Neural cell (in vitro differentiated cells): ENCODE measurements around the gene ADD3.

Experiments used
- EP300 ChIP-seq: fragments of 450-650 bp; conservative IDR thresholded peaks from 2 replicates; pipeline ENCODE4 v1.6.1; 2014; ENCODE audit warnings: antibody characterized with exemption, mild to moderate bottlenecking, moderate library complexity; ENCODE audit not compliant: poor library complexity, severe bottlenecking
- MXI1 ChIP-seq: fragments of 450-650 bp; conservative IDR thresholded peaks from 2 replicates; pipeline ENCODE4 v1.6.1; 2014; ENCODE audit warnings: antibody characterized with exemption, mild to moderate bottlenecking; ENCODE audit not compliant: poor library complexity, severe bottlenecking
- TF ChIP-seq, protein P1 (sequence below): fragments of 450-650 bp; IDR thresholded peaks from 2 replicates; pipeline ENCODE4 v1.5.1; 2014; ENCODE audit warnings: antibody characterized with exemption, mild to moderate bottlenecking, moderate library complexity; ENCODE audit not compliant: poor library complexity, severe bottlenecking

DNA sequence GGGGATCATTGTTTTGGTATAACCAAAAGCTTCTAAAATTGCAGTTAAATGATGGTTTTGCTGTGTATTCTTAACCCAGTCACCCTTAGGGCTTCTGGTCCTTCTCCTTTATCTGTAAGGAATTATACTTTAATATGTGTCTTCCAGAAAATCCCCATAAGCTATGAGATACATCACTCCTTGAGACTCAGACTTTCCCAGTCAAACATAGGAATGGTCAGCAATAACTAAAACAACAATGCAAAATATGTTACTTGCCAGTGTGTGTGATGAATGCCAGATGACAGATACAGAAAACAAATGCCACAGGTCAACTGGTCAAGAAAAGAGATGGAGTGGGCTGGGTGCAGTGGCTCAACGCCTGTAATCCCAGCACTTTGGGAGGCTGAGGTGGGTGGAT is 10.1 kb downstream of the ADD3 start:
- TF ChIP-seq, protein P1, sequence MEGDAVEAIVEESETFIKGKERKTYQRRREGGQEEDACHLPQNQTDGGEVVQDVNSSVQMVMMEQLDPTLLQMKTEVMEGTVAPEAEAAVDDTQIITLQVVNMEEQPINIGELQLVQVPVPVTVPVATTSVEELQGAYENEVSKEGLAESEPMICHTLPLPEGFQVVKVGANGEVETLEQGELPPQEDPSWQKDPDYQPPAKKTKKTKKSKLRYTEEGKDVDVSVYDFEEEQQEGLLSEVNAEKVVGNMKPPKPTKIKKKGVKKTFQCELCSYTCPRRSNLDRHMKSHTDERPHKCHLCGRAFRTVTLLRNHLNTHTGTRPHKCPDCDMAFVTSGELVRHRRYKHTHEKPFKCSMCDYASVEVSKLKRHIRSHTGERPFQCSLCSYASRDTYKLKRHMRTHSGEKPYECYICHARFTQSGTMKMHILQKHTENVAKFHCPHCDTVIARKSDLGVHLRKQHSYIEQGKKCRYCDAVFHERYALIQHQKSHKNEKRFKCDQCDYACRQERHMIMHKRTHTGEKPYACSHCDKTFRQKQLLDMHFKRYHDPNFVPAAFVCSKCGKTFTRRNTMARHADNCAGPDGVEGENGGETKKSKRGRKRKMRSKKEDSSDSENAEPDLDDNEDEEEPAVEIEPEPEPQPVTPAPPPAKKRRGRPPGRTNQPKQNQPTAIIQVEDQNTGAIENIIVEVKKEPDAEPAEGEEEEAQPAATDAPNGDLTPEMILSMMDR: no peak
- TF ChIP-seq EP300 (no peak), MXI1 (no peak)
